NK-92 (cell line): Measurements from ENCODE around the gene AAK1.
"Not testable (repeated sequence)": the region's sequence is repeated elsewhere in the genome, so short reads cannot be mapped to it uniquely, and the experiment has no call there.

ENCODE experiments used
- DNase-seq: peaks from one replicate; lab custom pipeline; 2025; ENCODE audit not compliant: unreplicated experiment; lab: John Stamatoyannopoulos, UW

AAK1 gene

DNA sequence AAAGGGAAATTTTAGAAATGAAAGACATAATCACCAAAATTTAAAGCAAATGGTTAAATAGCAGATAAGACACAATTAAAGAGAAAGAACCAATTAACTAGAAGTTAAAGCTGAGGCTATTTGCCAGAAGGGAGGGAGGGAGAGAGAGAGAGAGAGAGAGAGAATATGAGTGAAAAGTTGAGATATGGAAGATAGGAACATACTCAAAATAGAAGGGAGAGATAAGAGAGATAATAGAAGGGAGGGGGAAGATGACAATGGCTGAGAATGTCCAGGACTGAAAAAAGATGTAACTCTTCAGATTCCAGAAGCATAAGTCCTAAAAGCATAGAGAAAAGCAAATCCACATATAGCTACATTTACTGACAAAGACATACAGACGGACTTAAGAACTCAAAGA, 17.1 kb upstream of the AAK1 start:
- no peak for DNase-seq

DNA sequence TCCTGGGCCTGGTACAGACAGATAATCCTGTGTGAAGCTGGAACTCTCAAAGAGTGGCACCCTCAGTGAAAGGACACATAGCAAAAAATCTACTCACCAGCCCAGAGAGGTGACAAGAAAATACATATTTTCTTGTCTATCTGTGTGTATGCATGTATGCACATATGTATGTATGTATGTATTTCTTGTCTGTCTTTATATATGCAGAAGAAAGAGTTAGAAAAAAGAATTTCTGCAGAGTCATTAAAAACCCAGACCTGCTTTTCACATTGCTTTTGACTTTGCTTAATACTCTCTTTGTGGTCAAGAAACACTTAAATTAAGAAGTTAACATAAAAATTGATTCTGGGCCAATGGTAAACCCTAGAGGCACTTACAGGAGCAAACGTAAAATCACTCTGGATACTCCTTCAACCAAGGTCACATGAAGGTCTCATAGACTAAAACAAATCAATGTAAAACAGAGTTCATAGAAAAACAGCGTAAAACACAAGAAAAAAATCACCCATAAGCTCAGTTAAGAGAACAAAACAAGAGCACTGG, 16.5 kb upstream of the AAK1 start:
- no peak for DNase-seq

DNA sequence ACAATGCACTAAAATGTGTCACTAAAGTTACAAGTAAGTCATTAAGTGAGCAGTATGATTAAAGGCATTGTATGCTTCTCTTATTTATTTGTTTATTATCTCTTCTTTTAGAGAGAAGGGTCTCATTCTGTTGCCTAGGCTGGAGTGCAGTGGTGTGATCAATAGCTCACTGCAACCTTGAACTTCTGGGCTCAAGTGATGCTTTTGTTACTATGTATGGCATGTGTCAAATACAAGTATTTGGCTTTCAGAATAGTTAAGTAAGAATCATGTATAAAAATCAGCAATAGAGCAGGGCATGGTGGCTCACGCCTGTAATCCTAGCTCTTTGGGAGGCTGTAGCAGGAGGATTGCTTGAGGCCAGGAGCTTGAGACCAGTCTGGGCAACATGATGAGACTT, 15.8 kb upstream of the AAK1 start:
- no peak for DNase-seq

DNA sequence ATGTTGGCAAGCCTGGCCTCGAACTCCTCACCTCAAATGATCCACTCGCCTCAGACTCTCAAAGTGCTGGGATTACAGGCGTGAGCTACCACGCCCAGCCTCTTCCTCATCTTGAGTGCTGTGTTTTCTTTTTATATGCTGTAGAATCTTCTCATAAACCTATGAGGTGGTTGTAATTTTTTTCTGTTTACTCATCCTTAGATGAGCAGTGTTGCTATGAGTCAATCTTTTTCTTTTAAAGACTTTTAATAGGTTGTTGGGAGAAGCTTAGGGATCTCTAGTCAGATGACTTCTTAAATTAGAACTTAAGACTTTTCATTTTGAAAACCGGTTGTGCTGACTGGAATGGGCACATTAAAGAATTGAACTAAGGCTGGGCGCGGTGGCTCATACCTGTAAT, 8.7 kb upstream of the AAK1 start:
- DNase-seq = no peak

DNA sequence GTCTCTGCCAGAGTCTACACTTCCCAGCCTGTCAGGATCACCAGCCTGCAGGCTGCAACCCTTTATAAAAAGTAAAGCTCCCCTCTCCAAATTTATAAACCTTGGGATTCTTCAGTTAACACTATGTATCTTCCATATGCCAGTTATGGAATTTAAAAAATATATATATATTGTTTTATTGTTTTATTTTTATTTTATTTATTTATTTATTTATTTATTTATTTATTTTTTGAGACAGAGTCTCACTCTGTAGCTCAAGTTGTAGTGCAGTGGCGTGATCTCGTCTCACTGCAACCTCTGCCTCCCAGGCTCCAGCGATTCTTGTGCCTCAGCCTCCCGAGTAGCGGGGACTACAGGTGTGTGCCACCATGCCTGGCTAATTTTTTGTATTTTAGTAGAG, 3.7 kb upstream of the AAK1 start:
- not testable (repeated sequence) for DNase-seq

DNA sequence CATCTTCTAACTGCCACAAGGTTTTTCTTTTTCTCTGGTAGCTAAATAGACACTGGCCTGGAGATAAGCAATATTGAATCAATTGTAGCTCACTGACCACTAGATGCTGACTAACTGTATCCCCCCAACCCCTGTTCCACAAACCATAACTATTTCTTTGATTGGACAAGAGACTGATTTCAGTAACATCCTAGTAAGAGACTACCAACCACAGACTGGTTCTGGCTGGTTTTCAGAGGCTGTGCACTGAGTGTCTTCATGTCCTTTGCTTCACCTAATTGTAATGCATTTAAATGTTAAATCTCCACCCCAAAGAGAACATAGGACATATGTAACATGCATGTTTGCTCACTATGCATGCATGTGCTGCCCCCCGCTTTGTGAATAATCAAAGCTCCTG, 3.2 kb upstream of the AAK1 start:
- DNase-seq = no peak

DNA sequence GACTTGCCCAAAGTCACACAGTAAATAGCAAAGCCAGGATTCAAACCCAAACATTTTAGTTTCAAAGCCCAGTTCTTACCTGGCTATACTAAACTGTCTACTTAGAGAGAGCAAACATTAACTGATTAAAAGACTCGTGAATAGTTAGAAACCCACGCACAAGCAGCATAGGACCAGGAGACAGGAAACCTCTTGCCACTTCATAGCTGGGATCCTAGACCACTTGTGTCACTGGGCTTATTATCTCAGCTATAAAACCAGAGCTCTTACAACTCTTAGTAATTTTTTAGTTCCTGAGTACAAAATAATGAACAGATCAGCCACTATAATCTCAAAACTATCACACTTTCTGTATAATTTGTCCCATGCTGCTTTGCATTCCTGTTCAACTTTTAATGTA, 2.4 kb upstream of the AAK1 start:
- DNase-seq = no peak

DNA sequence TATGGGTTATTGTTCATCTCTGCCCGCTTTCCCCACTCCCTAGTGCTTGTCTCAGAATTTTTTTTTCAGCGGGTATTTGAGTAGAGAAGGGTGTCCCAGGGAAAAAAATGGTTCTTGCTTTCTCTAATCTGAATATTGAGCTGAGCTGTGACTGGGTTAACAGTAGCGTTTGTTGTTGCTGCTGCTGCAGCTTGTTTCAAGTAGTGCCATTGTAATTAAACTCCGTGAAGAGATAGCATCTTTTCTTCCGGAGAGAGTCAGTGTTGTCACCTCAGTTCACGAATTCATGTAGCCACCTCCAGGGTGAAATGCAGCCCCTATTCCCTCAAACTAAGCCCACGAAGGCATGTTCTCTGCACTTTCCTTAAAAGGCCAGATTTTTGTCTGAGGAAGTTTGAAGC, 1.5 kb upstream of the AAK1 start:
- no peak for DNase-seq

DNA sequence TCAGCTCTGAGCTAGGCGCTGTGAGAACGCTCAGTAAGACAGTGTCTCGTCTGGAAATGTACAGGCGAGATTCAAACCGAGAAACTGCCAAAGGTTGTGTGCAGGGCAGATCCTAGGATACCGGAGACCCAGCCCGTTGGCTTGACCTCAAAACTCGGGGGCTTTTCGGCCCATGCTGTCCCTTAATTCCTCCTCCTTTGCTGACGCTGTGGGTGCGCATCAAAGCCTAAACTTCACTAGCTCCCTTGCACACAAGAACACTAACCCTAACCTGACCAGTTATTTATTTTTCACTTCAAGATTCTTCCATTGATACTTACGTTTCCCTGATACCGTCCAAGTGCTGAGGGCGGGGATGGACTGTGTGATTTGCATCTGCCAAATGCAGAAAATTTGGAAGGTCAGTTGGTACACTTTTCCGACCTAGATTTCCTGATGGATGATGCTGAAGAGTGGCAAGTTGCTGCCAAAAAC, 1.0 kb upstream of the AAK1 start:
- DNase-seq = peak; percentile 18

DNA sequence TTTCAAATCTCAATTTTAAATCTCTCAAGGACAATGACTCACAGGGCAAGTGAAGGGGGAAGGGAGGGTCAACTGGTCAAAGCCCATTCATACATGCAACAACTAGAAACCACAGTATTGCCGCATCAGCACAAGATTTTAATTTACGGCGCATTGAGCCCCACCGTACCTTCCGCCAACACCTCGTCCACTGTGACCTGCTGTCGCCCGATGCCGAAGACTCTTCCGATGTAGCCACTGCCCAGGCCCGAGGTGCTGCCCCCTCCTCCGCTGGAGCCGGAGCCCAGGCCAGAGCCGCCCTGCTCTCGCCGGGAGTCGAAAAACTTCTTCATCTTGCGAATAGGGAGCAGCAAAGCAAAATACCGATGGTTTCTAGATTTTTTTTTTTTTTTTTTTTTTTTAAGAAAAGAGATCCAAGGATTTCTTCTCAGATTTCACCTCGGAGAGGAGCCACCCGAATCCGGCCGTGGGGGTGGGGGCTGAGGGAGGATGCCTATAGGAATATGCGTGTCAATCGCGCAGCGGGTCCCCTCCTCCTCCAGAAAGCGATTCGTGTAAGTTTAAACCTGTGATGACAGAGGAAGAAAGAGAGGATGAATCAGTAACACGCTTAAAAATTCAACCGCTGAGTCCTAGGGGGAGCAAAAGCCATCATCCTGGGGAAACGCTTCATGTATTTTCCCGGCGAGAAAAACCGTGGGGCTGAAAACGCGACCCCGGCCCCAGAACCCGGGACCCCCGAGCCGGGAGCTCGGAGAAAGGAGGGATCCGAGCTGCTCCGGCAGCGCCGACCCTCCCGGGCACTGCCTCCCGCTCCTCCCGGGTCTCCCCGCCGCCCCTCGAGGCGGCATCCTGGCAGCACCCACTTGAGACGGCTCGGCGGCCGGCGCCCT, 584 bp downstream of the AAK1 start:
- no peak for DNase-seq

DNA sequence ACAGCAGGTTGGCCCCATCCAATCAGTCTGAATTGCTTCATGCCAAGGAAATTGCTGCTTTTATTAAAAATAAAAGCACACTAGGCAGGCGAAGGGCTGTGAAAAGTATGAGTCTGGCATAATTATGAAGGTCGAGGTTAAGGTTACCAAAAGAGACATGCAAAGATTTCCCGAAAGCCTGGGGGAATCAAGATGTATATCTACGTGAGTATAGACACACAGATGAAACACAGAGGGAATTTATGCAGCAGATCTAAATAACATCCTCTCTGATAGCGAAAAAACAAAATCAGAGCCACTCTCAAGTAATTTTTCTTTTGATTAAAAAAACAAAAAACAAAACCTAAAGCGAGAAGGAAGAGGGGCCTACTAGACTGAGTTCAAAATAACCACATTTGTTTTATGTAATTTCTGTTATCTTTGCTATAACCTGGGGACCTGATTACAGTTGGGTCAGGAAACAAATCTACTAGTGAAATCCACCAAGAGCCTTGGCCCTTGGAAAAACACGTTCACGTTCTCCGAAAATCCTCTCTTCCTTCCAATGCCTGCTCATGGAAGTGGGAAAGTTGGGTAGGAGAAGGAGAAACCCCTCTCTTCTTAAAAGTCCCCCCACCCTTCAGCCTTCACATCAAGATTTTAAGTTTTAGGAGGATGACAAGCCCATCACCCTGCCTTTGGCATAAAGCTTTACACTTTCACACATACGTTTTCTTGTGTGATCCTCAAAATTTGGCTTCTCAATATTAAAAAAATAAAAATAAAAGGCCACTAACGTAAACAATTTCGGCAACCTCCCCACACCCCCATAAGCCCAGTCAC, 1.4 kb downstream of the AAK1 start:
- DNase-seq = no peak

DNA sequence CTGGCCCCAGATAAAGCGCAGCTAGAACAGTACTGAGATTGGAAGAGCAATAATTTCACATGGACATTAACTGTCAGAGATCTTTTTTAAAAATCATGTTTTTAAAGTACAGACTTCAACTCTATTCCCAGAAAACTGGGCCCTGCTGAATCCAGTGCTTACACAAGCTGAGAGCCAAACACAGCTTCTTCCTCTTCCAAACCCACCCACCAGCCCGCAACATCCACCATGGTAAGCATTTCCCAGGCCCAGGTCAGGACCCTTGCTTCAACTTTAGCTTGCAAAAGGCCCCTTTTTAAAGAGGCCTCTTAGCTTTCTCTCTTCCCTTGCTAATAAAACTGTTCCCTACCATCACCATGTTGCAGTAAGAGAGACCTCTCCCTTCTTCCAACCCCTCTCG, 2.1 kb downstream of the AAK1 start:
- no peak for DNase-seq

DNA sequence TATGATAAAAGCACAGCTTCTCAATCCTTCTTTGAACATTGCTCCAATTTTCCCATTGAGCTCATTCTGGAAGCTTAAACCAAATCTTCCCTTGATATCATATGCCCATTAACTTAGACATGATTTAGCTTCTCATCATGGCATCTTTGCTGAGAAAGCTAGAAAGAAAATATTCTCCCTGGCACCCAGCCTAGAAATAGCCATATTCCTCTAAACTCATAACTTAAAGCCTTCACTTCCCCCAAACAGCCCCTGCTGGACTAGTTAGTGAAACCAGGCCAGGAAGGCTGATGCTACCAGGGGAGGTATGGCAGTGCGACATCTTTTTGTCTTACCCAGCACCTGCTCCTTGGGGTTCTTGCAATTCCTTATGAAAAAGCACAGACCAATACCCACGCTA, 4.3 kb downstream of the AAK1 start:
- DNase-seq = no peak

DNA sequence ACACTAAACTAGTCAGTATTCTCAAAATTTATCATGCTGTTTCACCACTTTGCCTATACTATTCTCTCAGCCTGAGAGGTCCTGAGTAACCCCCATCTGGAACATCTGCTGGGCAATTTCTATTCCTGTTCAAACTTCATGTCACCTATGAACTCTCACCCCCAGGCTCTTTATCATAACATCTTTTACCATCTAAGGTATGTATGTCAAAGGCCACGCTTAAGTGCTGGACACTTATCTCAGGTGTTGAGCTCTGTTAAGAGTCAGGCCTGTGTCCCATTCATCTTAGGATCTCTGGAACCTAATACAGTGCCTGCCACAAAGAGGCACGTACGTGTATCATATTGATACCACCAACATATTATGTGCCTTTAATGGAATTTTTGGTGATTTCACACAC, 4.9 kb downstream of the AAK1 start:
- no peak for DNase-seq

DNA sequence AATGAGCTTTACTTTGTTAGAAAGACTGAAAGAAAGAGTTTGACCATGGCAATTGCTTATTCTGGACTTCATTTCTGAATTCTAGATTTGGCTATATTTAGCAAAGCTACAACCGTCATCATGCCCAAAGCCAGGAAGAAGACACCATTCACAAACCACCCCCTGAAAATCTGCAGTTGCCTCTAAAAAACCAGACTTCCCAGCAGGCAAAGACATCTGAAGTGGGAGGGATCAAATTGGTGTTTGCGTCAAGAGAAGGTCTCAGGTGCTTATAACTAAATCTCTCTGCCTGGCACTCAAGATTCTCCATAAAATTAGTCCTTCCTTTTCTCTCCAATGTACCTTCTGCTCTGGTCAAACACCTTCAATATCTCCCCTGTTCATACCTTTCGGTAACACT, 5.6 kb downstream of the AAK1 start:
- no peak for DNase-seq

DNA sequence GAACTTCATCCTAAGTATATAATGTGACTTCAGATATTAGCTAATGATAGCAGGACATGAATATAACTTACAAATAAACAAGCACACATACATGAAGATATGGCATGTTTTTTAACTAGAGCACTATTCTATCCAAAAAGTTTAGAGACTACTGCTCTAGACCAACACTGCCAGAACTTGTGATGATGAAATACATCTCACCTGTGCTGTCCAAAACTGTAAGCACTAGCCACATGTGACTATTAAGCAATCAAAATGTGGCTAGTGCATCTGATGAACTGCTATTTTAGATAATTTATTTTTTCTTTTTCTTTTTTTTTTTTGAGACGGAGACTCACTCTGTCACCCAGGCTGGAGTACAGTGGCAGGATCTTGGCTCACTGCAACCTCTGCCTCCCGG, 7.1 kb downstream of the AAK1 start:
- no peak for DNase-seq

DNA sequence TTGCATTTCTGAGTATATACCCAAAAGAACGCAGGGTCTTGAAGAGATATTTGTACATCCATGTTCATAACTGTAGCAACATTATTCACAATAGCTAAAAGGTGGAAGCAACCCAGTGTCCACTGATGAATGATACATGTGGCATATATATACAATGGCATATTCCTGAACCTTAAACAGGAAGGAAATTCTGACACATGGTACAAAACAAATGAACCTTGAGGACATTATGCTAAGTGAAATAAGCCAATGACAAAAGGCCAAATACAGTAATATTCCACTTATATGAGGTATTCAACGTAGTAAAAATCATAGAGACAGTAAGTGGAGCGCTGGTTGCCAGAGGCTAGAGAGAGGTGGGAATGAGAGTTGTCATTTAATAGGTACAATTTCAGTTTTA, 8.1 kb downstream of the AAK1 start:
- no peak for DNase-seq

DNA sequence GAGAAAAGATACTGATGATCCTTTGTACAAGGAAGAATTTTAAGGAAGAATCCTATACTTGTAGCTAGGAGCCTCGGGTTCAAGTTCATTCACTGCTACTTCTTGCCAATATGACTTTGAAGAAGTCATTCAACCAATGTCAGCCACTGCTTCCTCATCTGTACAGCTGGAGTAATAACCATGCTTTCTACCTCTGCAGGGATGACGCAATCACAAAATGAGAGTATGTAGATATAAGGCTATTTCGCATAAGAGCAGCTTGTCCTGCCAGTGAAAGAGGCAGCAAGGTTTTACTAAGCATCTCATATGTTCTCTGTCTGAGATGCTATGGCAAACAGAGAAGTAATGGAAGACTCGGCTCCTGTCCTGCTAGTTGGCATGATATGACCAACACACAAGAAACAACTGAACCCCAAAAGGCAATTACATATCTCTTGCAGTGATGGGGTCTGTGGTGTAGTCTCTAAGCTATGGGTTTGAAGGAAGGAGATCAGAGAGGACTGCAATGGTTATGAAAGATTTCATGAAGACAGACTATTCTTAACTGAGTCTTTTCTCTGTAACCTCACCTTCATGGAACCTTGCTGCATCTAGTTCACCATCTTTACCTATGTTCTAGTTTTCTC, 9.2 kb downstream of the AAK1 start:
- DNase-seq = no peak

DNA sequence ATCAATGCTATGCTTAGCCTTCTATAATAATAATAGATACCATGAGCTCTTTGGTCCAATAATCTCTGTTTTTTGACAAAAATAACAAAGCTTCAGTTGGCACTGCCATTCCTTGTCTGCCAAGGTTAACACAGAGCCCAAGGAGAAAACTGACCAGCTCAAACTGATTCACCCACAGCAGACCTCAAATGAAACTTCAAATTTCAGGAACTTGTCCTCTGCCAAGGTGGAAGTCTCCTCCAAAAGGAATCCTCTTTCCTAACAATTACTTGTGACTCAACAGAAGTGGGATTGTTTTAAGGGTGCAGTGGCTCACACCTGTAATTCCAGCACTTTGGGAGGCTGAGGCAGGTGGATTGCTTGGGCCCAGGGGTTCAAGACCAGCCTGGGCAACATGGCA, 12.1 kb downstream of the AAK1 start:
- no peak for DNase-seq

DNA sequence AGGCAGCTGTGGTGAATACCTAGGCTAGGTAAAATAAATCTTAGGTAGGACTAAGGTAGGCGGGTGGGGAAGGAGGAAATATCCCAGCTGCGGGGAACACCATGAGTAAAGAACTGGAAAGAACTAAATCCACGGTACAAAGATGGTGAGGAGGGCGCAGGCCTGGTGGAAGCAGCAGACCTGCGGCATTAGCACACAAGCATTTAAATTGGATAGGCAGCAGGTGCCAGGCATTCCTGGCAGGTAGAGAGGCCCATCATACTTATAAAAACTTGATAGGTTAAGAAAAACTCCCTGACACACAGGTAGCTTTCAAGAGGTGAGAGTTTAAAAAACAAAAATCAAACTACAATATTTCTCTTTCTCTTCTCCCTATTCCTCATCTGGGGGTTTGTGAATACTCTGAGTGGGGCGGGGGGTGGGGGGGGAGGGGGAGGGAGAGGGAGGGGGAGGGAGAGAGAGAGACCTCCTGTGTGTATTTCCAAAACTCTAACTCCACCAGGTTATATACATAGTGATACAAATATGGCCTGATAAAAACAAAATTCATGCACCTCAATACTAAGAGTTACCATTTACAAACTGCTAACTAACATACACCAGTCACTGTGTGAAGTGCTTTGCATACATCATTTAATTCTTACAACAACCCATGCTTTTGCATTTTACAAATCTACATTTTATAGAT, 13.5 kb downstream of the AAK1 start:
- no peak for DNase-seq
